CD1c-positive myeloid dendritic cell (primary cell): Measurements from ENCODE around the gene DNMBP.
A peak's percentile ranks its signal among the peaks of the same experiment; 100 is the strongest.
"Not testable (repeated sequence)": the region's sequence is repeated elsewhere in the genome, so short reads cannot be mapped to it uniquely, and the experiment has no call there.

Experiments used
- DNase-seq: peaks from one replicate; pipeline ENCODE4 v3.0.0-alpha.2; 2016; ENCODE audit errors: extremely low spot score

Gene DNMBP

GRCh38 chr10:100020142-100020885, 10.6 kb upstream of the DNMBP start:
- DNase-seq: no peak

GRCh38 chr10:100019787-100020141, 10.0 kb upstream of the DNMBP start:
- no peak for DNase-seq

GRCh38 chr10:100014071-100014762, 4.5 kb upstream of the DNMBP start:
- no peak for DNase-seq

GRCh38 chr10:100013621-100014020, 3.9 kb upstream of the DNMBP start:
- no peak for DNase-seq

- DNase-seq: not testable (repeated sequence)
These were observed 2.2 kb upstream of the DNMBP start for GRCh38 chr10:100011906-100012305.

- DNase-seq: peak; percentile 12
These were observed 409 bp downstream of the DNMBP start for GRCh38 chr10:100009283-100009792.

GRCh38 chr10:100008708-100009282, 952 bp downstream of the DNMBP start:
- no peak for DNase-seq

- no peak for DNase-seq
These were observed 1.6 kb downstream of the DNMBP start for GRCh38 chr10:100008142-100008522.

- DNase-seq: no peak
These were observed 2.3 kb downstream of the DNMBP start for GRCh38 chr10:100007231-100008141.

GRCh38 chr10:100006243-100006886, 3.4 kb downstream of the DNMBP start:
- peak; percentile 72 for DNase-seq

- DNase-seq: no peak
These were observed 4.8 kb downstream of the DNMBP start for GRCh38 chr10:100004805-100005510.

GRCh38 chr10:100000109-100000644, 9.6 kb downstream of the DNMBP start:
- DNase-seq: no peak

- no peak for DNase-seq
These were observed 10.2 kb downstream of the DNMBP start for GRCh38 chr10:99999319-100000108.

- DNase-seq: no peak
These were observed 10.9 kb downstream of the DNMBP start for GRCh38 chr10:99998889-99999288.

- DNase-seq: no peak
These were observed 12.8 kb downstream of the DNMBP start for GRCh38 chr10:99996671-99997648.

- DNase-seq: no peak
These were observed 14.0 kb downstream of the DNMBP start for GRCh38 chr10:99995713-99996112.

GRCh38 chr10:99995269-99995668, 14.5 kb downstream of the DNMBP start:
- no peak for DNase-seq

- DNase-seq: no peak
These were observed 14.9 kb downstream of the DNMBP start for GRCh38 chr10:99994801-99995200.
